Fibroblast of skin of right quadriceps (primary cell): ENCODE measurements around the gene DOCK1.

Experiments
- DNase-seq: peaks from one replicate; pipeline ENCODE4 v3.0.0-alpha.2; 2013

Gene DOCK1

GRCh38 chr10:127043301-127043700, 138.1 kb downstream of the DOCK1 start:
- no peak for DNase-seq

DNA sequence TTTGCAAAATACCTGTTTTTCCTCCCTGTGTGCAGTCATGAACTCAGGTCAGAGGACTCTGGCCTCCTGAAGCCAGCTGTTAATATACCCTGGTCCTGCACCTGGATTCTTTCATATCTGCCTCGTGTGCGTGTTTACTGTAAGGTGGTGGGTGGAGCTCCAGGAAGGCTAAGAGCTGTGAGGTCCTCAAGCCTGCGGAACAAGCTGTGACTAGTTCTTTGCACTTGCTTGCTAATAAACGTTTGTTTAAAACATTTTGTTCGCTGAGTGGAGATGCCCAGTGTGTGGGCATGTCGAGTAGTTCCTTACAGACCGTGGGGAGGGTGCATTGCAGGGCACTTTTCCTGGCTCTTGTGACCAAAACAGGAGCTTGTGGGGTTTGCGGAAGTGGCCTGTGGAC, 139.0 kb downstream of the DOCK1 start:
- no peak for DNase-seq

- peak; percentile 48 for DNase-seq
Observed at GRCh38 chr10:127046975-127047877, 142.0 kb downstream of the DOCK1 start.

- no peak for DNase-seq
Observed at GRCh38 chr10:127047878-127048238, 142.6 kb downstream of the DOCK1 start.

DNA sequence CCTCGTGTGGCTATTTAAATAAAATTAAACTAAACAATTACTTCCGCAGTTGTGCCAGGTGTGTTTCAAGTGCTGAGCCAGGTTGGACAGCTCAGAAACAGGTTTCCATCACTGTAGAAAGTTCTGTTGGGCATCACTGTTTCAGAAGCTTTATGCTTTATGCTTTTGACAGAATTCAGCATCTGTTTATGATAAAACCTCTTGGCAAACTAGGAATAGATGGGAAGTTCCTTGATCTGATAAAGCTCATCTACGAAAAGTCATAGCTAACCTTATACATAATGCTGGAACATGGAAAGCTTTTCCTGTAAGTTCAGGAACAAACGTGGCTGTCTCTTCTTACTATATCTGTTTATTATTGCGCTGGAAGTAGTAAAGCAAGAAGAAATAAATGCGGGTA, 143.4 kb downstream of the DOCK1 start:
- DNase-seq, result no peak

DNA sequence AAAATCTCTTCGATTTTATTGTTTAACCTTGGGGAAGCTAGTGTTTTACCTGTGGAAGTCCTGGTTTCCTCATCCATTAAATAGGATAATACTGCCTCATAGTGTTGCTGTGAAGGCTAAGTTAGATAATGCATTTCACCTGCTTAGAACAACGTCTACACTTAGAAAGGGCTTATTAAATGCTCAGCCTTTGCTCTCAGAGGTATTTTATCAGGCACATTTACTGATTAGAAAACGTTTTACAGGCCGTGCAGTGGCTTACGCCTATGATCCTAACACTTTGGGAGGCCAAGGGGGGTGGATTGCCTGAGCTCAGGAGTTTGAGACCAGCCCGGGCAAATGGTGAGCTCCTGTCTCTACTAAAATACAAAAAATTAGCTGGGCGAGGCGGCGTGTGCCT, 146.8 kb downstream of the DOCK1 start:
- DNase-seq, result no peak

DNA sequence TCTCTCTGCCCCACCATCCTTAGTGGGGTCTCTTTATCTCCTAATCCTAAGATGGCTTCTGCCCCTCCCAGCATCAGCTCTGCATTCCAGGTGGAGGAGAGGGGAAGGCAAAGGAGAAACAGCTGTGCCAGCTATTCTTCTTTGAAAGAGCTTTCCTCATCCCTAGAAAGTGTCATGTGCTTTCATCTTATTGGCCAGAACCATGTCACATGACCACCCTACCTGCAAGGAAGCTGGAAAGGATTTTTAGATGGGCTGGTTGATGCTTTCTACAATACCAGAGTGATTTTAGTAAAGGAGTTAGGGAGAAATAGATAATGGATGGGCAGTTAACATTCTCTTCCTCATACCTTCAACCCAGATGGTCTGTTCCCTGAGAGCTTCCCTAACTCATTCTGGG, 150.0 kb downstream of the DOCK1 start:
- DNase-seq, result no peak

DNA sequence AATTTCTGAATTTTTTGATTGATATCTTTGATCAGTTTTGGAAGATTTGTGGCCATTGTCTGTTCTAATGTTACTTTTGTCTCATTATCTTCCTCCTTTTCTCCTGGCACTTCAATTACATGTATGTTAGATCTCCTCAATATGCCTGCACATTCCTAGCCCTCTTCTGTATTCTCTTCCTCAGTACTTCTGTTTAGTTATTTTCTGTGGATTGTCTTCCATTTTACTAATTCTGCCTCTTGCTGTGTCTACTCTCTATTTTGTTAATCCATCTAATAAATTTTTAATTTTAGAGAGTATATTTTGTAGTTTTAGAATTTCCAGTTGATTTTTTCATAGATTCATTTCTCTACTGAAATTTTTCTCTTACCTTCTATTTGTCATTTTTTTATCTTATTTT, 154.1 kb downstream of the DOCK1 start:
- no peak for DNase-seq

- no peak for DNase-seq
Observed at GRCh38 chr10:127063762-127064161, 158.5 kb downstream of the DOCK1 start.

GRCh38 chr10:127064474-127064873, 159.2 kb downstream of the DOCK1 start:
- DNase-seq, result no peak

DNA sequence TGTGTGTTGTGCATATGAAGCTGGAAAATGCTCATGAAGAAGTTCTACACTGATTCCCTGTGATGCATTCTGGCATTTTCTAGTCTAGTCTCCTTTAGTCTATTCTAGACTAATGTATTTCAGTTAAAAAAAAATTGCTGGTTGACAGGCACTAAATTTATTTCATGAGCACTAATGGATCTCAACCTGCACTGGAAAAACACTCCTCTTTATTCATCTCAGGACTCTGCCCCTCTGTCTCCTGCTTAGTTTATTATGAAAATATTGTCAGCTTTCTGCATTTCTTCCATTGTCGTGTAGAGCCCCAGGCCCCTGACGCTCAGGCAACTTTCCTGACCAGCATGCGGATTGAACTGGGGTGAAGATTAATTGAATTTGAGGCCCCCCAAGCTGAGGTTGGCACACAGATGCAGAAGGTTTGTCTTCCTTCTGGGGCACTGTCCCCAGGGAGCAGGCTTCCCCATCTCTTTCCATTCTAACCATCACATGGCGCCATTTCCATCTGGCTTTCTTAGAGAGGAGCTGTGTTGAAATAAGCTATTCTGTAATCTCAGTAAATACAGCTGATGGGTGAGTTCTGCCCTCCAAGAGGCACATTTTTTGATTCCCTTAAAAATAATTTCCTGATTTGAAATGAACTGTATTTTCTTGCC, 162.4 kb downstream of the DOCK1 start:
- DNase-seq, result no peak

- DNase-seq, result no peak
Observed at GRCh38 chr10:127068485-127068884, 163.3 kb downstream of the DOCK1 start.

GRCh38 chr10:127069436-127069835, 164.2 kb downstream of the DOCK1 start:
- peak; percentile 13 for DNase-seq

DNA sequence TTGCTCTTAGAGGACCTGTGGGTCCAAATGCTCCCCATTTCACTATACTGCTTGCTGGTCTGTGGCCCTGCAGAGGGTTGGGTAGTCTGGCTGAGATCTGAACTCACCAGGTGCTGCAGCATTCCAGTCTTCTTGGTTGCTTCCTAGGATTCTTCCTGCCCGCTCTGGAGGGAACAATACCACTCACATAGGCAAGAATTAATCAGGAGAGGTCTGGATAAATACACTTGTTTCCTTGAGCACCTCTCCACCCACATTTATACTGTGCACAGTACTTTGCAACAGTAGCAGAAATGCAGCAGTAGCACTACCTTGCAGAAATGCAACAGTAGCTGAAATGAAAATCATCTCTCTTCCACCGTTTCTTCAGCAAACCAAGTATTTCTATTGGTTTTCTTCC, 165.9 kb downstream of the DOCK1 start:
- DNase-seq, result no peak

DNA sequence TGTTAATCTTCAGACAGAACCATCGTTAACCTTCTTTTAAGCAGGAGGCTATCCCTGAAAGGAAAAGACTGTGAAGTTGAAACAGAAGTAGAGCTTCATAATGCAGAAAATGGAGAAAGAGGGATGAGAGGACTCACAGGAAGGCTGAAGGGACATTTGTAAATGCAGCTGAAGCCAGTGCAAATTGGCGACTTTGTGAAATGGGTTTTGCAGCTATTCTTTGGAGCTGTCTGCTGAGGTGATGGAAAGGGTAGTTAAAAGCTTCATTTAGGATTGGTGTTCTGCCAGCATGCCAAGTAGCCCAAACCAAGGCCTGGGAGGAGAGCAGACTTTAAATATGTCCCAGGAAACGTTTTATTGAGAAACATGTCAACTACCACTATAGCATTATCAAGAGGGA, 168.4 kb downstream of the DOCK1 start:
- DNase-seq, result no peak

DNA sequence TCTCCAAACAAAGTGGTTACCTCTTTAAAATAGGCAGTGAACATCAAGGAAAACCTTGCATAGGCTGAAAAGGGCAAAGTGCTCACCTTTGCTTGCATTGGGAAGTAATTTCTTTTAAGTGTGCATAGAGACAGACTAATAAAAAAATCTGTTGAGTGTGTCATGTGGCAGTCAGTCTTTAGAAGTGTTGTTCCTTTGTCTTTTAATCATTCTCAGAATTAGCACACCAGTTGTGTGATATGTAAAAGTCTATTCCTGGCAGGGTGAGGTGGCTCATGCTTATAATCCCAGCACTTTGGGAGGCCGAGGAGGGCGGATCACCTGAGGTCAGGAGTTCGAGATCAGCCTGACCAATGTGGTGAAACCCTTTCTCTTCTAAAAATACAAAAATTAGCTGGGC, 174.2 kb downstream of the DOCK1 start:
- no peak for DNase-seq

- DNase-seq, result no peak
Observed at GRCh38 chr10:127080317-127080716, 175.1 kb downstream of the DOCK1 start.

- DNase-seq, result no peak
Observed at GRCh38 chr10:127081851-127082345, 176.7 kb downstream of the DOCK1 start.

- DNase-seq, result no peak
Observed at GRCh38 chr10:127082651-127083050, 177.4 kb downstream of the DOCK1 start.

DNA sequence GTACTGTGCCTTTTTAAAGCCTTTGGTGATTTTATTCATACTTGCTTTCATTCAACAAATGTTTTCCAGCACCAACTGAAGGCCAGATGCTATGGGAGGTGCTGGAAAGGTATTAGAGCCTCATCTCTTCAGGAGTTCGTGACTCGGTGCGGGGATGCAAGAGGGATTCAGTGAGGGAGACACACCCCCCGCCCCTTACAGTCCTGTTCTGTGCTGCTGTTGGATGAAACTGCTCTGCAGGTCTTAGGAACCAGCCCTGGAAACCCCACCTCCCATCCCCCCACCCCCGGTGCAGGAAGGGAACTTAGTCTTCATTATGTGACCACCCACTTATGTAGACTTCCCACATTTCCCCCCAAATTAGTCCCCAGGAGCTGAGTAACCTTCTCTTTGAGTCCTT, 180.7 kb downstream of the DOCK1 start:
- no peak for DNase-seq

GRCh38 chr10:127088908-127089307, 183.7 kb downstream of the DOCK1 start:
- no peak for DNase-seq

DNA sequence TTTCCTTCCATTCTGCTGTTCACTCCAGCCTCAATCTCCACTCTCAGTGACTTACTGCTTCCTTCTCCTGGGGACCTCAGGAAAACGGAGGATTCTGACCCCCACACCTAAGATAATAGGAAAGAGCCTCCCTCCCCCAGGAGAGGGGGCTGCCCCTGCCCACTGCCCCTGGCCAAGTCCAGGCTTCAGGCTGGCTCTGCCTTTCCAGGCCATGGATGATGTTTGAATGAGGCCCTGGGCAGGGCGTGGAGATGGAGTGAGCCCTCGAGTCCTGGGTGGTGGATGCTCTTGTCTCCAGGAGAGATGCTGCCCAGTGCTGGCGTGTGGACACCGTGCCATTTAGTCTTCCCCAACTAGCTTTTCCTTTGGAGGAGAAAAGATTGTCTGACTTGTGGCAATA, 184.2 kb downstream of the DOCK1 start:
- DNase-seq, result no peak

DNA sequence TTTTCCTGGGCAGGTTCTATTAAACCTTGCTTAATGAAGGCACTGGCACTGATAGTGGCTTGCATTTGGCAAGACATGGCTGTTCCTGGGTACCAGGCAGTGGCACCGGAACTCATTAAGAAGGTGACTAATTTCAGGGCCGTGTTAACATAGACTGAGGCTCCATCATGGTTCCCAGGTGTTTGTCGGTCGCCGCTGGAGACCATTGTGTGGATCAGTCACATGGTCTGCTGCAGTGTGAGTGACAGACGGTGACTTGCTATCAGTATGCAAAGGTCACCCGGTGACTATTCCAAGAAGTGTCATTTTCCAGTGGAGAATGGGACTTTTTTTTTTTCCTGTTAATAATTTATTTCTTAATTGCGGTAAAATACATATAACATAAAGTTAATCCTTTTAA, 184.9 kb downstream of the DOCK1 start:
- no peak for DNase-seq

DNA sequence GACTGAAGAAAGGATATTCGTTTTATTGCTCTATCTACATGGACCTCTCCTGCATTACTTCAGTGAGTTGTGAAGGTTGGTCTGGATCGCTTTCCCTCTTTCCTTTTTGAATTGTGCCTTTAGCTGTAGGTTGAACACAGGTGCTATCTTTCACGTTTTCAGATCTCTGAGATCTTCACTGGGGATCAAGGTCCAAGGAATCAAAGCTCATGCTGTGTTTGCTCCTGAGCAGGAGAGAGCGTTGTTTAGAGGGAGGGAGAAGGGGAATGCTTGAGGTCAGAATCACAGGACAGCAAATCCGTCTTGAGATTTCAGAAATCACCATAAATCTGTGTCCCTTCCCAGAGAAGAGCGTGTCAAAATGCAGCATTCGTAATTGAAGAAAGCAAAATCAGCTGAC, 186.1 kb downstream of the DOCK1 start:
- no peak for DNase-seq
